NT2/D1 (cell line): Measurements from ENCODE around the gene MYO9B.

ENCODE experiments used
- SUZ12 ChIP-seq: IDR thresholded peaks from 2 replicates; pipeline ENCODE4 v1.6.1; 2011; ENCODE audit not compliant: insufficient read length, insufficient read depth; ENCODE audit errors: extremely low read depth
- YY1 ChIP-seq: IDR thresholded peaks from 2 replicates; pipeline ENCODE4 v1.6.1; 2011; ENCODE audit not compliant: insufficient read length, insufficient read depth

DNA sequence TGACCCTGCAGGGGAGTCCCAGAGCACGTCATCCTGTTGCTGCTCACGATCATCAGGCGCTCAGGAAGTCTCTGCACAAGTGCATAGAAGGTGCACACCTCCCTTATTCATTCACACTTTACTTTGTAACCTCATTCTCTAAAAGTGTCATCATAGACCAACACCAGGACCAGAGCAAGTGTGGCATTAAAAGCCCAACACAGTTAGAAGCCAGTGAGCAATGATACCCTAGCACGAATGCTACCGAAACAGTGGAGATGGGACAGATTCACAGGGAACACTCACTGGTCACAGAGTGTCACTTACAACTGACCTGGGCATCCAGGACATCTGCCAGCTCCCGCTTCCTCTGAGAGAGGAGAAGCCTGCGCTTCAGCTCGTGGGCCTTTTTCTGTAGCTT lies 17.3 kb upstream of the MYO9B start:
- TF ChIP-seq YY1: no peak
- no peak for TF ChIP-seq SUZ12
